Endothelial cell (in vitro differentiated cells): ENCODE measurements around the gene MARF1. TPM values are rescaled to one million over a fixed set of nuclear protein-coding genes. Genes with fewer than 3 reads are reported as not detected.
A peak's percentile ranks its signal among the peaks of the same experiment; 100 is the strongest.
"Not testable (repeated sequence)": the region's sequence is repeated elsewhere in the genome, so short reads cannot be mapped to it uniquely, and the experiment has no call there.

ENCODE experiments used
- DNase-seq: peaks from one replicate; pipeline ENCODE4 v3.0.0; 2021; ENCODE audit warnings: low spot score
- H3K27ac Mint-ChIP-seq: one replicate; pipeline ENCODE4 v1.8.0; 2021; ENCODE audit warnings: mixed read lengths, inconsistent platforms; ENCODE audit not compliant: unreplicated experiment
- H3K27me3 Mint-ChIP-seq: one replicate; pipeline ENCODE4 v1.8.0; 2021; ENCODE audit warnings: mild to moderate bottlenecking, moderate library complexity, mixed read lengths, inconsistent platforms; ENCODE audit not compliant: unreplicated experiment
- H3K36me3 Mint-ChIP-seq: one replicate; pipeline ENCODE4 v1.8.0; 2021; ENCODE audit warnings: mild to moderate bottlenecking, low read depth, mixed read lengths, inconsistent platforms; ENCODE audit not compliant: unreplicated experiment
- H3K4me1 Mint-ChIP-seq: one replicate; pipeline ENCODE4 v1.8.0; 2021; ENCODE audit warnings: mild to moderate bottlenecking, mixed read lengths, inconsistent platforms; ENCODE audit not compliant: unreplicated experiment
- H3K4me3 Mint-ChIP-seq: one replicate; pipeline ENCODE4 v1.8.0; 2021; ENCODE audit warnings: mild to moderate bottlenecking, mixed read lengths, inconsistent platforms; ENCODE audit not compliant: unreplicated experiment
- H3K9me3 Mint-ChIP-seq: one replicate; pipeline ENCODE4 v1.8.0; 2021; ENCODE audit warnings: mixed read lengths, inconsistent platforms; ENCODE audit not compliant: unreplicated experiment
- long read RNA-seq: library from polyadenylated mRNA; unstranded; transcript quantifications from one replicate; pipeline ENCODE4 v2.0.0, GENCODE V29; 2020; ENCODE audit not compliant: unreplicated experiment
- total RNA-seq: library from RNA; stranded (reverse); fragmentation: NEBNext Ultra II Directional; extraction: Animal tissue kit (Norgen Biotek cat#: 25700); gene quantifications from one replicate; pipeline ENCODE4 v1.2.1, GENCODE V29; 2021; ENCODE audit not compliant: unreplicated experiment
- TF ChIP-seq, protein P1 (sequence below): fragments of 200-600 bp; sonication (generic); IDR thresholded peaks from one replicate; pipeline ENCODE4 v1.5.0; 2021; ENCODE audit warnings: antibody characterized with exemption; ENCODE audit not compliant: unreplicated experiment

The MARF1 gene, protein sequence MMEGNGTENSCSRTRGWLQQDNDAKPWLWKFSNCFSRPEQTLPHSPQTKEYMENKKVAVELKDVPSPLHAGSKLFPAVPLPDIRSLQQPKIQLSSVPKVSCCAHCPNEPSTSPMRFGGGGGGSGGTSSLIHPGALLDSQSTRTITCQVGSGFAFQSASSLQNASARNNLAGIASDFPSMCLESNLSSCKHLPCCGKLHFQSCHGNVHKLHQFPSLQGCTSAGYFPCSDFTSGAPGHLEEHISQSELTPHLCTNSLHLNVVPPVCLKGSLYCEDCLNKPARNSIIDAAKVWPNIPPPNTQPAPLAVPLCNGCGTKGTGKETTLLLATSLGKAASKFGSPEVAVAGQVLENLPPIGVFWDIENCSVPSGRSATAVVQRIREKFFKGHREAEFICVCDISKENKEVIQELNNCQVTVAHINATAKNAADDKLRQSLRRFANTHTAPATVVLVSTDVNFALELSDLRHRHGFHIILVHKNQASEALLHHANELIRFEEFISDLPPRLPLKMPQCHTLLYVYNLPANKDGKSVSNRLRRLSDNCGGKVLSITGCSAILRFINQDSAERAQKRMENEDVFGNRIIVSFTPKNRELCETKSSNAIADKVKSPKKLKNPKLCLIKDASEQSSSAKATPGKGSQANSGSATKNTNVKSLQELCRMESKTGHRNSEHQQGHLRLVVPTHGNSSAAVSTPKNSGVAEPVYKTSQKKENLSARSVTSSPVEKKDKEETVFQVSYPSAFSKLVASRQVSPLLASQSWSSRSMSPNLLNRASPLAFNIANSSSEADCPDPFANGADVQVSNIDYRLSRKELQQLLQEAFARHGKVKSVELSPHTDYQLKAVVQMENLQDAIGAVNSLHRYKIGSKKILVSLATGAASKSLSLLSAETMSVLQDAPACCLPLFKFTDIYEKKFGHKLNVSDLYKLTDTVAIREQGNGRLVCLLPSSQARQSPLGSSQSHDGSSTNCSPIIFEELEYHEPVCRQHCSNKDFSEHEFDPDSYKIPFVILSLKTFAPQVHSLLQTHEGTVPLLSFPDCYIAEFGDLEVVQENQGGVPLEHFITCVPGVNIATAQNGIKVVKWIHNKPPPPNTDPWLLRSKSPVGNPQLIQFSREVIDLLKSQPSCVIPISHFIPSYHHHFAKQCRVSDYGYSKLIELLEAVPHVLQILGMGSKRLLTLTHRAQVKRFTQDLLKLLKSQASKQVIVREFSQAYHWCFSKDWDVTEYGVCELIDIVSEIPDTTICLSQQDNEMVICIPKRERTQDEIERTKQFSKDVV (N-terminal part only)
- 55.2 TPM for total RNA-seq
- long read RNA-seq, result 0 reads

DNA sequence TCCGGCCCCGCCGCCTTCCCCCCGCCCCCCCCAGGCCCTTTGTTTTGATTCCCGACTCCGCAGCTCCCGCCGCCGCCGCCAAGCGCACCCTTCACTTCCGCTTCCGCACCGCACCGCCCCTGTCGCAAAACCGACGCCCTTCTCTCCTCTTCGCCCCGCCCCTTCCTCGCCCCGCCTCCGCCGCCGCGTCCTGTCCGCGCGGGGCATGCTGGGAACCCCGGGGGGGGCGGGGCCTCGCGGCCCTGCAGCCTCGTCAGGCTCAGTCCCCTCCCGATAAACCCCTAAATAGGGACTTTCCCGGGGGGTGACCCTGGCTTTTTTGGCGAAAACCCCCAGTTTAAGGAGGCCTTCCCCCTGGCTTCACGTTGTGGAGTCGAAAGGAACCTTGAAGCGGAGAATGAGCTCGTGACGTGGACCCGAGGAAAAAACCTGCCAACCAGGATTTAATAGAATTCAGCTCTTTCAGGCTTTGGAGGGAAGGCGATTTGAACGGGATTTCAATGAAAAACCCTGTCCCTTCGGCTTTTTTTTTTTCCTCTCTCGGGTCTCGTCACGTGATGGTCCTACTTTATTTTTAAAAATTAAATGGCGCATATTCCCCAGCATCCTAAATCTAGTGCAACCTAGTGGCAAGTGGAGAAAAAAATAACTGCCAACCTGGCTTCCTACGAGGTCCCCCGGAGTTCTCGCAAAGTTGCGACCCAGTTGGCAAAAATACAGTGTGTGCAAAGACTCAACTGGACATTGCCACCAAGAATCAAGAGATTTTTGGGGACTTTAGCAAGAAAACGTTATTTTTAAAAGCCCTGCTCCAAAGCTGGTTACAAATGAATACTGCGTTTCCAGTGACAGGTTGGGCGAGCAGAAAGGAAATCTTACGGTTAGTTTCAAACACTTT, at the start of gene MARF1:
Gene MARF1, minus strand, starts transcription at position 107 of the 898 bp plus-strand sequence. CDS start 3,921 bp downstream, outside the sequence.
- H3K27me3 Mint-ChIP-seq, result peaks cover 1% of the 10 kb centered on the region
- H3K9me3 Mint-ChIP-seq, result no peaks in the 10 kb centered on the region
- peak within 1 kb of the TSS; percentile 92 for H3K27ac Mint-ChIP-seq
- peak within 1 kb of the TSS; percentile 93 for H3K4me3 Mint-ChIP-seq
- peaks cover 7% of the 10 kb centered on the region for H3K36me3 Mint-ChIP-seq
- TF ChIP-seq, protein P1, sequence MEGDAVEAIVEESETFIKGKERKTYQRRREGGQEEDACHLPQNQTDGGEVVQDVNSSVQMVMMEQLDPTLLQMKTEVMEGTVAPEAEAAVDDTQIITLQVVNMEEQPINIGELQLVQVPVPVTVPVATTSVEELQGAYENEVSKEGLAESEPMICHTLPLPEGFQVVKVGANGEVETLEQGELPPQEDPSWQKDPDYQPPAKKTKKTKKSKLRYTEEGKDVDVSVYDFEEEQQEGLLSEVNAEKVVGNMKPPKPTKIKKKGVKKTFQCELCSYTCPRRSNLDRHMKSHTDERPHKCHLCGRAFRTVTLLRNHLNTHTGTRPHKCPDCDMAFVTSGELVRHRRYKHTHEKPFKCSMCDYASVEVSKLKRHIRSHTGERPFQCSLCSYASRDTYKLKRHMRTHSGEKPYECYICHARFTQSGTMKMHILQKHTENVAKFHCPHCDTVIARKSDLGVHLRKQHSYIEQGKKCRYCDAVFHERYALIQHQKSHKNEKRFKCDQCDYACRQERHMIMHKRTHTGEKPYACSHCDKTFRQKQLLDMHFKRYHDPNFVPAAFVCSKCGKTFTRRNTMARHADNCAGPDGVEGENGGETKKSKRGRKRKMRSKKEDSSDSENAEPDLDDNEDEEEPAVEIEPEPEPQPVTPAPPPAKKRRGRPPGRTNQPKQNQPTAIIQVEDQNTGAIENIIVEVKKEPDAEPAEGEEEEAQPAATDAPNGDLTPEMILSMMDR, result no peak
- H3K4me1 Mint-ChIP-seq, result peaks cover 10% of the 10 kb centered on the region
- peak; percentile 99 for DNase-seq

GRCh38 chr16:15692508-15692907, 49.6 kb upstream of the MARF1 start:
- not testable (repeated sequence) for H3K27ac Mint-ChIP-seq, DNase-seq, H3K36me3 Mint-ChIP-seq, H3K9me3 Mint-ChIP-seq, H3K27me3 Mint-ChIP-seq, H3K4me3 Mint-ChIP-seq, H3K4me1 Mint-ChIP-seq

- Mint-ChIP-seq H3K27me3 (peaks cover 2% of the 10 kb centered on the region), H3K4me3 (no peak overlapping the region), H3K4me1 (no peaks in the 10 kb centered on the region), H3K36me3 (peaks cover 5% of the 10 kb centered on the region), H3K27ac (no peak overlapping the region), H3K9me3 (no peaks in the 10 kb centered on the region)
- DNase-seq, result no peak
- TF ChIP-seq, protein P1, result no peak
Observed at GRCh38 chr16:15691046-15691445, 48.1 kb upstream of the MARF1 start.

DNA sequence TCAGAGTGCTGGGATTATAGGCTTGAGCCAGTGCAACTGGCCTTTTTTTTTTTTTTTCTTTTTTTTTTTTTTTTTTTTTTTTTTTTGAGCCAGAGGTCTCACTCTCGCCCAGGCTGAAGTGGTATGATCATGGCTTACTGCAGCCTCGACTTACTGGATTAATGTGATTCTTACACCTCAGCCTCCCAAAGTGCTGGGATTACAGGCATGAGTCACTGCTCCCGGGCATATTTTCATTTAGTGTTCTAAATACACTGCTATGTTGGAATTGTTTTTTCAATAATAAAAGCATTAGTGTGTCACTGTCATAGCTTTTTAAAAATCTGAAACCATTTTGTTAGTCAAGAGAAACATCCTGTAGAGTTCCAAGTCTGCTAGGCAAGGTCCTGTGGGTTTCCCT, 47.3 kb upstream of the MARF1 start:
- TF ChIP-seq, protein P1, result no peak
- Mint-ChIP-seq H3K4me3 (no peak overlapping the region), H3K27me3 (peaks cover 2% of the 10 kb centered on the region), H3K4me1 (no peaks in the 10 kb centered on the region), H3K36me3 (peaks cover 5% of the 10 kb centered on the region), H3K9me3 (no peaks in the 10 kb centered on the region), H3K27ac (no peak overlapping the region)
- no peak for DNase-seq
